Measurements from ENCODE around the gene TNK2.
"Not testable (repeated sequence)": the region's sequence is repeated elsewhere in the genome, so short reads cannot be mapped to it uniquely, and the experiment has no call there.

The TNK2 gene

GRCh38 chr3:195941265-195941815 is 33.0 kb upstream of the TNK2 start:
- H3K27me3 ChIP-seq (replicated peaks; ENCODE audit: control insufficient read depth, insufficient read depth, low read length); H3K9me3 ChIP-seq (ENCODE audit: control insufficient read depth, low read length); H3K36me3 ChIP-seq (ENCODE audit: control insufficient read depth, insufficient read depth, low read length, severe bottlenecking); H3K9ac ChIP-seq (ENCODE audit: low read length); DNase-seq (ENCODE audit: low read depth); H3K4me3 ChIP-seq (ENCODE audit: low read length); H3K4me1 ChIP-seq (ENCODE audit: control insufficient read depth, insufficient read depth, low read length): not testable (repeated sequence)

DNA sequence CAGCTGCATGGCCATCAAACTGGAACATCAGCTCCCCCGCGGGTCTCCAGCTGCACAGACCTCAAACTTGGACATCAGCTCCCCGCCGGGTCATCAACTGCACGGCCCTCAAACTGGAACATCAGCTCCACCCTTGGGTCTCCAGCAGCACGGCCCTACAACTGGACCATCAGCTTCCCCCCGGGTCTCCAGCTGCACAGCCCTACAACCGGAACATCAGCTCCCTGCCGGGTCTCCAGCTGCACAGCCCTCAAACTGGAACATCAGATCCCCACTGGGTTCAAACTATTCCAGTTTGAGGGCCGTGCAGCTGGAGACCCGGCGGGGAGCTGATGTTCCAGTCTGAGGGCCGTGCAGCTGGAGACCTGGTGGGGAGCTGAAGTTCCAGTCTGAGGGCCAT is 32.5 kb upstream of the TNK2 start:
- not testable (repeated sequence) for H3K36me3 ChIP-seq (ENCODE audit: control insufficient read depth, insufficient read depth, low read length, severe bottlenecking); DNase-seq (ENCODE audit: low read depth); H3K27me3 ChIP-seq (replicated peaks; ENCODE audit: control insufficient read depth, insufficient read depth, low read length); H3K4me1 ChIP-seq (ENCODE audit: control insufficient read depth, insufficient read depth, low read length); H3K9me3 ChIP-seq (ENCODE audit: control insufficient read depth, low read length); H3K9ac ChIP-seq (ENCODE audit: low read length); H3K4me3 ChIP-seq (ENCODE audit: low read length)

DNA sequence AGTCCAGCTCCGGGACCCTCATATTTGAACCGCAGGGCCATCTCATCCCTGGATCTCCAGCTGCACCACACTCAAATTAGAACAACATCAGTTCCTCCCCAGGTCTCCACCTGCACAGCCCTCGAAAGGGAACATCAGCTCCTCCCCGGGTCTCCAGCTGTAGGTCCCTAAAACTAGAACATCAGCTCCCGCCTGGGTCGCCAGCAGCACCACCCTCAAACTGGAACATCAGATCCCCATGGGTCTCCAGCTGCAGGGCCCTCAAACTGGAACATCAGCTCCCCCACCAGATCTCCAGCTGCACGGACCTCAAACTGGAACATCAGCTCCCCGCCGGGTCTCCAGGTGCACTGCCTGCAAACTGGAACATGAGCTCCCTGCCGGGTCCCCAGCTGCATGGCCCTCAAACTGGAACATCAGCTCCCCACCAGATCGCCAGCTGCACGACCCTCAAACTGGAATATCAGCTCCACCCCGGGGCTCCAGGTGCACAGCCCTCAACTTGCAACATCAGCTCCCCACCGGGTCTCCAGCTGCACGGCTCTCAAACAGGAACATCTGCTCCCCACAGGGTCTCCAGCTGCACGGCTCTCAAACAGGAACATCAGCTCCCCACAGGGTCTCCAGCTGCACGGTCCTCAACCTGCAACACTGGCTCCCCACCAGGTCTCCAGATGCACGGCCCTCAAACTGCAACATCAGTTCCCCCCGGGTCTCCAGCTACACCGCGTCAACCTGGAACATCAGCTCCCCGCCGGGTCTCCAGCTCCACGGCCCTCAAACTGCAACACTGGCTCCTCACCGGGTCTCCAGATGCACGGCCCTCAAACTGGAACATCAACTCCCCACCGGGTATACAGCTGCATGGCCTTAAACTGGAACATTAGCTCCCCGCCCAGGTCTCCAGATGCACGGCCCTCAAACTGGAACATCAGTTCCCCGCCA is 31.4 kb upstream of the TNK2 start:
- DNase-seq (ENCODE audit: low read depth); H3K4me3 ChIP-seq (ENCODE audit: low read length); H3K27me3 ChIP-seq (replicated peaks; ENCODE audit: control insufficient read depth, insufficient read depth, low read length); H3K9ac ChIP-seq (ENCODE audit: low read length); H3K36me3 ChIP-seq (ENCODE audit: control insufficient read depth, insufficient read depth, low read length, severe bottlenecking); H3K4me1 ChIP-seq (ENCODE audit: control insufficient read depth, insufficient read depth, low read length); H3K9me3 ChIP-seq (ENCODE audit: control insufficient read depth, low read length): not testable (repeated sequence)

- not testable (repeated sequence) for H3K9me3 ChIP-seq (ENCODE audit: control insufficient read depth, low read length); H3K36me3 ChIP-seq (ENCODE audit: control insufficient read depth, insufficient read depth, low read length, severe bottlenecking); H3K9ac ChIP-seq (ENCODE audit: low read length); DNase-seq (ENCODE audit: low read depth); H3K27me3 ChIP-seq (replicated peaks; ENCODE audit: control insufficient read depth, insufficient read depth, low read length); H3K4me3 ChIP-seq (ENCODE audit: low read length); H3K4me1 ChIP-seq (ENCODE audit: control insufficient read depth, insufficient read depth, low read length)
Measured at GRCh38 chr3:195933044-195933430, 24.7 kb upstream of the TNK2 start.

DNA sequence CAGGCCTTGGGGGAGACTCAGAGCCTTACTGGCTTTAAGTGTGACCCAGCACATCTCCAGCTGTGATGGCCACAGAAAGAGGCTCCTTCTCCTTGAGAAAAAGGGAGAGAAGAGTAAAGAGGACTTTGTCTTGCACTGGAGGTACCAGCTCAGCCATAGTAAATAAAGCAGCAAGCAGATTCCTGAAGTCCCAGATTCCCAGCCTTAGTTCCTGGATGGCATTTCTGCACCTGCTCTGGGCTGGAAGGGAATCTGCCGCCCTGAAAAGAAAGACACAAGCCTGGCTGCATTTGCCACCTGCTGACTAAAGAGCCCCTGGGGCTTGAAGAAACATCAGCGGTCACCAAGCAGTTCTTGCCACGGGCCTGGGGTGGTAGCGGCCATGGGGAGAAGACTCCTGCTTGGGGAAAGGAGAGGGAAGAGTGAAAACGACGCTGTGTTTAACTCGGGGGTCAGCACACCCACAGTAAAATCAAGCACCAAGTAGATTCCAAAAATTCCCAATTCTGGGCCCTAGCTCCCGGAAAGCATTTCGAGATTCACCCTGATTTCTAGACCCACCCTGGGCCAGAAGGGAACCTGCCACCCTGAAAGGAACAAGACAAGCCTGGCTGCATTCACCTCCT is 24.2 kb upstream of the TNK2 start:
- Histone ChIP-seq H3K4me1 (ENCODE audit: control insufficient read depth, insufficient read depth, low read length) (no peaks in the 10 kb centered on the region), H3K9ac (ENCODE audit: low read length) (no peak overlapping the region), H3K36me3 (ENCODE audit: control insufficient read depth, insufficient read depth, low read length, severe bottlenecking) (no peaks in the 10 kb centered on the region), H3K27me3 (replicated peaks; ENCODE audit: control insufficient read depth, insufficient read depth, low read length) (peaks cover 5% of the 10 kb centered on the region), H3K9me3 (ENCODE audit: control insufficient read depth, low read length) (no peaks in the 10 kb centered on the region), H3K4me3 (ENCODE audit: low read length) (no peak overlapping the region)
- no peak for DNase-seq (ENCODE audit: low read depth)

DNA sequence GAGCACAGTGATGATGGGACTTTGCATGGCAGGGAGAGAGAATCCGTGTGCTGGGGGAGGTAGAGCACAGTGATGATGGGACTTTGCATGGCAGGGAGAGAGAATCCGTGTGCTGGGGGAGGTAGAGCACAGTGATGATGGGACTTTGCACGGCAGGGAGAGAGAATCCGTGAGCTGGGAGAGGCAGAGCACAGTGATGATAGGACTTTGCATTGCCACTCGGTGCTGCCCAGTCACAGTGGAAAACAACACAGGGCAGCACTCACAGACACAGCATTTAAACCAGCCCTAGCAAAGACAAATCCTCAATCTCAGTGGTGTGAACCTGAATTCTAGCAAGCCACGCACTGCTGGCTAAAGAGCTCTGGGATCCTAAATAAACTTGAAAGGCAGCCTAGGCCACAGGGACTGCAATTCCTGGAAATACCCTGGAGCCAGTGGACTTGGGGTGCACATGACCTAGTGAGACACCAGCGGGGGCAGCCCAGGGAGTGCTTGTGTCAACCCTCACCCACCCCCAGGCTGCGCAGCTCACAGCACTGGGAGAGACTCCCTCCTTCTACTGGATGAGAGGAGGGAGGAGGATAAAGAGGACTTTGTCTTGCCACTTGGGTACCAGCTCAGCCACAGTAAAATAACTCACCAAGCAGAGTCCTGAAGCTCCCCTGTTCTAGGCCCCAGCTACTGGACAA is 23.4 kb upstream of the TNK2 start:
- no peaks in the 10 kb centered on the region for H3K4me1 ChIP-seq (ENCODE audit: control insufficient read depth, insufficient read depth, low read length)
- peaks cover 5% of the 10 kb centered on the region for H3K27me3 ChIP-seq (replicated peaks; ENCODE audit: control insufficient read depth, insufficient read depth, low read length)
- no peaks in the 10 kb centered on the region for H3K36me3 ChIP-seq (ENCODE audit: control insufficient read depth, insufficient read depth, low read length, severe bottlenecking)
- no peak for DNase-seq (ENCODE audit: low read depth)
- no peak overlapping the region for H3K9ac ChIP-seq (ENCODE audit: low read length)
- H3K4me3 ChIP-seq (ENCODE audit: low read length), result no peak overlapping the region
- no peaks in the 10 kb centered on the region for H3K9me3 ChIP-seq (ENCODE audit: control insufficient read depth, low read length)

- DNase-seq (ENCODE audit: low read depth), result no peak
- H3K9me3 ChIP-seq (ENCODE audit: control insufficient read depth, low read length), result no peaks in the 10 kb centered on the region
Measured at GRCh38 chr3:195929452-195929851, 21.1 kb upstream of the TNK2 start.

GRCh38 chr3:195921334-195921791 is 13.0 kb upstream of the TNK2 start:
- no peaks in the 10 kb centered on the region for H3K36me3 ChIP-seq (ENCODE audit: control insufficient read depth, insufficient read depth, low read length, severe bottlenecking)
- H3K27me3 ChIP-seq (replicated peaks; ENCODE audit: control insufficient read depth, insufficient read depth, low read length), result peaks cover 10% of the 10 kb centered on the region
- no peak for DNase-seq (ENCODE audit: low read depth)
- H3K9ac ChIP-seq (ENCODE audit: low read length), result no peak overlapping the region
- H3K4me3 ChIP-seq (ENCODE audit: low read length), result no peak overlapping the region
- no peaks in the 10 kb centered on the region for H3K4me1 ChIP-seq (ENCODE audit: control insufficient read depth, insufficient read depth, low read length)
- no peaks in the 10 kb centered on the region for H3K9me3 ChIP-seq (ENCODE audit: control insufficient read depth, low read length)

More at GRCh38 chr3:195929452-195929851, 21.1 kb upstream of the TNK2 start:
- peaks cover 5% of the 10 kb centered on the region for H3K27me3 ChIP-seq (replicated peaks; ENCODE audit: control insufficient read depth, insufficient read depth, low read length)
- H3K4me1 ChIP-seq (ENCODE audit: control insufficient read depth, insufficient read depth, low read length), result no peaks in the 10 kb centered on the region
- no peak overlapping the region for H3K9ac ChIP-seq (ENCODE audit: low read length)
- H3K36me3 ChIP-seq (ENCODE audit: control insufficient read depth, insufficient read depth, low read length, severe bottlenecking), result no peaks in the 10 kb centered on the region
- no peak overlapping the region for H3K4me3 ChIP-seq (ENCODE audit: low read length)

- Histone ChIP-seq H3K36me3 (ENCODE audit: control insufficient read depth, insufficient read depth, low read length, severe bottlenecking) (no peaks in the 10 kb centered on the region), H3K27me3 (replicated peaks; ENCODE audit: control insufficient read depth, insufficient read depth, low read length) (peaks cover 11% of the 10 kb centered on the region), H3K9ac (ENCODE audit: low read length) (no peak overlapping the region), H3K4me1 (ENCODE audit: control insufficient read depth, insufficient read depth, low read length) (peaks cover 10% of the 10 kb centered on the region), H3K4me3 (ENCODE audit: low read length) (no peak overlapping the region), H3K9me3 (ENCODE audit: control insufficient read depth, low read length) (no peaks in the 10 kb centered on the region)
- DNase-seq (ENCODE audit: low read depth), result no peak
Measured at GRCh38 chr3:195918176-195918575, 9.8 kb upstream of the TNK2 start.

DNA sequence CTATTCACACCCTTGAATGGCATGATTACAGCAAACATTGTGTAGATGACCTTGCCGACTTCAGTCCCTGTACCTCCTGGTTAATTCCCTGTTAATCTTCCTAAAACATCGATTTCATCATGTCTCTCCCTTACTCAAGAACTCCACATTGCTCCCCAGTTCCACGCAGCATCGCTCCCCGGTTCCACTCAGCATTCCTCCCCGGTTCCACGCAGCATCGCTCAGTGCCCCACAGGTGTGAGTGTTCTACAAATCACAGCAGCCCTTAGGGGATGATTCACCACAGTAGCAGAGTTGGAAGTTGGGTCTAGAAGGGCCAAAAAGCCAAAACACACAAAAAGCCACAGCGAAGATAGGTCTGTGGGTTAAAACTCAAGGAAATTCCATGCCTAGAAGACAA is 8.6 kb upstream of the TNK2 start:
- Histone ChIP-seq H3K36me3 (ENCODE audit: control insufficient read depth, insufficient read depth, low read length, severe bottlenecking) (no peaks in the 10 kb centered on the region), H3K27me3 (replicated peaks; ENCODE audit: control insufficient read depth, insufficient read depth, low read length) (peaks cover 11% of the 10 kb centered on the region), H3K4me3 (ENCODE audit: low read length) (no peak overlapping the region), H3K4me1 (ENCODE audit: control insufficient read depth, insufficient read depth, low read length) (peaks cover 10% of the 10 kb centered on the region), H3K9ac (ENCODE audit: low read length) (no peak overlapping the region), H3K9me3 (ENCODE audit: control insufficient read depth, low read length) (no peaks in the 10 kb centered on the region)
- DNase-seq (ENCODE audit: low read depth), result no peak

GRCh38 chr3:195916291-195916690 is 7.9 kb upstream of the TNK2 start:
- H3K9me3 ChIP-seq (ENCODE audit: control insufficient read depth, low read length), result no peaks in the 10 kb centered on the region
- DNase-seq (ENCODE audit: low read depth), result no peak
- H3K27me3 ChIP-seq (replicated peaks; ENCODE audit: control insufficient read depth, insufficient read depth, low read length), result peaks cover 11% of the 10 kb centered on the region

More at GRCh38 chr3:195916291-195916690, 7.9 kb upstream of the TNK2 start:
- Histone ChIP-seq H3K9ac (ENCODE audit: low read length) (no peak overlapping the region), H3K36me3 (ENCODE audit: control insufficient read depth, insufficient read depth, low read length, severe bottlenecking) (no peaks in the 10 kb centered on the region), H3K4me3 (ENCODE audit: low read length) (no peak overlapping the region), H3K4me1 (ENCODE audit: control insufficient read depth, insufficient read depth, low read length) (peaks cover 10% of the 10 kb centered on the region)
